GM13976 (cell line): Measurements from ENCODE around the gene OR1A1.
"Not testable (repeated sequence)": the region's sequence is repeated elsewhere in the genome, so short reads cannot be mapped to it uniquely, and the experiment has no call there.

Experiments used
- DNase-seq: peaks from one replicate; pipeline ENCODE4 v3.0.0; 2012; ENCODE audit warnings: low spot score
- CTCF ChIP-seq: IDR thresholded peaks from 2 replicates; pipeline ENCODE4 v1.5.1; 2012; ENCODE audit warnings: borderline replicate concordance, mild to moderate bottlenecking; ENCODE audit not compliant: insufficient read depth; ENCODE audit errors: extremely low read depth, missing control alignments, control extremely low read depth
- in situ Hi-C: fragments of 300-500 bp; cut with MboI; formaldehyde crosslinking; loops from one replicate; pipeline ENCODE4 v1.12.0; 2022; ENCODE audit warnings: low sequenced_read_pairs, mixed read lengths, inconsistent platforms; ENCODE audit not compliant: unreplicated experiment

OR1A1 gene

GRCh38 chr17:3213587-3213986 lies 6.1 kb downstream of the OR1A1 start:
- in situ Hi-C loops, result no loop called here
- no peak for TF ChIP-seq CTCF
- no peak for DNase-seq

- DNase-seq, in situ Hi-C loops: not testable (repeated sequence)
Measured at GRCh38 chr17:3219978-3220377, 12.5 kb downstream of the OR1A1 start.

- TF ChIP-seq CTCF, result no peak
- no peak for DNase-seq
- in situ Hi-C loops, result no loop called here
Measured at GRCh38 chr17:3221850-3222249, 14.4 kb downstream of the OR1A1 start.

DNA sequence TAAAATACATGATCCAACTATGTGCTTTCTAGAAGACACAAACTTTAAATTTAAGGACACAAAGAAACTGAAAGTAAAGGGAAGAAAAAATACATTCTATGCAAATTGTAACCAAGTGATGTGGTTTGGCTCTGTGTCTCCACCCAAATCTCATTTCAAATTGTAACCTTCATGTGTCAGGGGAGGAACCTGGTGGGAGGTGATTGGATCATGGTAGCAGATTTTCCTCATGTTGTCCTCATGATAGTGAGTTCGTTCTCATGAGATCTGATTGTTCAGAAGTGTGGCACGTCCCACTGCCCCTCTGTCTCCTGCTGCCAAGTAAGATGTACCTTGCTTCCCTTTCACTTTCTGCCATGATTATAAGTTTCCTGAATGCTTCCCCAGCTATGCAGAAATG lies 15.0 kb downstream of the OR1A1 start:
- TF ChIP-seq CTCF, result no peak
- in situ Hi-C loops, result no loop called here
- DNase-seq, result no peak

GRCh38 chr17:3224721-3225352 lies 17.4 kb downstream of the OR1A1 start:
- in situ Hi-C loops, DNase-seq: not testable (repeated sequence)

DNA sequence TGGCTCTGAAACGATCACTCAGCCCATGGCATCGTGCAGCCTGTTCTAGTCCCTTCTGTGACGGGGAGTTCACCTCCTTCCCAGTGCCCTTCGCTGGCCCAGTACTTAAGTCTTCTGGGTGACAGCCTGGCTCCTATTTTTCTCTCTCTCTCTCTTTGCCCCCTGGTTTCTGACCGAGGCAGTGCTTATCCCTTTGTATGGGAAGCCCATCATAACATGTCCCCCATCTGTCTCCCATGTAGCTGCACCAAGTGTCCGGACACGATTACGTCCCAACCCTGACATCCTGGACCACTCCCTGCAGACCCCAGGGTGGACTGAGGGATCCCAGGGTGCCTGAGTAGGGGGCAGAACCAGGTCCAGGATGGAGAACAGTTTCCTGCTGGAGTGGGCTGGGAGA lies 24.8 kb downstream of the OR1A1 start:
- DNase-seq, in situ Hi-C loops: not testable (repeated sequence)

- DNase-seq, in situ Hi-C loops: not testable (repeated sequence)
Measured at GRCh38 chr17:3238685-3239084, 31.2 kb downstream of the OR1A1 start.

DNA sequence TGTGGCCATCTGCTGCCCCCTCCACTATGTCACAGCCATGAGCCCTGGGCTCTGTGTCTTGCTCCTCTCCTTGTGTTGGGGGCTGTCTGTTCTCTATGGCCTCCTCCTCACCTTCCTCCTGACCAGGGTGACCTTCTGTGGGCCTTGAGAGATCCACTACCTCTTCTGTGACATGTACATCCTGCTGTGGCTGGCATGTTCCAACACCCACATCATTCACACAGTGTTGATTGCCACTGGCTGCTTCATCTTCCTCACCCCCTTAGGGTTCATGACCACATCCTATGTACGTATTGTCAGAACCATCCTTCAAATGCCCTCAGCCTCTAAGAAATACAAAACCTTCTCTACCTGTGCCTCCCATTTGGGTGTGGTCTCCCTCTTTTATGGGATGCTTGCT lies 33.6 kb downstream of the OR1A1 start:
- DNase-seq, in situ Hi-C loops: not testable (repeated sequence)

DNA sequence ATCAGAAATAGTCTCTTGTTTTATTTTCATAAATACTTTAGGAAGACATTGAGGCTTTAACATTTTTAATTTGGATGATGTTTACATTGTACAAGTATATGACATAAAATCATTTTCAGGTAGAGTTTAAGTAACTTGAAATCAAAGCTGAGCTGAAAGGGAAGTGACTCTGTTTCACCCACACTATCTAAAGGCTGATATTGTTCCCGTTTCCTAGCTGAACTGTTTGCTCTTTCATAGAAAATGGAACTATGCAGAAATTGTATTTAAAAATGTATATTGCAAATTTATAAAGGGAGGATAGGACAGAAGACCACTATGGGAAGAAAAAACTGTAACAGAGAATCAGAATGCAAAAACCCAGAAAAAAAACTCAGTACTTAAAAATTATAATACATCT lies 37.4 kb downstream of the OR1A1 start:
- in situ Hi-C loops, result not testable (repeated sequence)

GRCh38 chr17:3249013-3249412 lies 41.5 kb downstream of the OR1A1 start:
- DNase-seq, in situ Hi-C loops: not testable (repeated sequence)

More for the DNA sequence above, 37.4 kb downstream of the OR1A1 start:
- not testable (repeated sequence) for DNase-seq

- no peak for TF ChIP-seq CTCF
- in situ Hi-C loops, result no loop called here
- DNase-seq, result no peak
Measured at GRCh38 chr17:3256575-3256974, 49.1 kb downstream of the OR1A1 start.
